Left kidney (tissue), 2 donors: Measurements from ENCODE around the gene NISCH. TPM values are rescaled to one million over a fixed set of nuclear protein-coding genes. Genes with fewer than 3 reads are reported as not detected.

Experiments
- DNase-seq: peaks from one replicate; pipeline ENCODE4 v3.0.0-alpha.2; 2013
- polyA plus RNA-seq: library from polyadenylated mRNA; unstranded; fragments of 120-200 nt; gene quantifications from one replicate; pipeline ENCODE4 v1.2.1, GENCODE V29; 2013; ENCODE audit not compliant: insufficient read length

NISCH gene
- polyA plus RNA-seq, 1 donor, result 130 TPM

GRCh38 chr3:52490035-52490938 lies 34.9 kb downstream of the NISCH start:
- DNase-seq, result no peak

DNA sequence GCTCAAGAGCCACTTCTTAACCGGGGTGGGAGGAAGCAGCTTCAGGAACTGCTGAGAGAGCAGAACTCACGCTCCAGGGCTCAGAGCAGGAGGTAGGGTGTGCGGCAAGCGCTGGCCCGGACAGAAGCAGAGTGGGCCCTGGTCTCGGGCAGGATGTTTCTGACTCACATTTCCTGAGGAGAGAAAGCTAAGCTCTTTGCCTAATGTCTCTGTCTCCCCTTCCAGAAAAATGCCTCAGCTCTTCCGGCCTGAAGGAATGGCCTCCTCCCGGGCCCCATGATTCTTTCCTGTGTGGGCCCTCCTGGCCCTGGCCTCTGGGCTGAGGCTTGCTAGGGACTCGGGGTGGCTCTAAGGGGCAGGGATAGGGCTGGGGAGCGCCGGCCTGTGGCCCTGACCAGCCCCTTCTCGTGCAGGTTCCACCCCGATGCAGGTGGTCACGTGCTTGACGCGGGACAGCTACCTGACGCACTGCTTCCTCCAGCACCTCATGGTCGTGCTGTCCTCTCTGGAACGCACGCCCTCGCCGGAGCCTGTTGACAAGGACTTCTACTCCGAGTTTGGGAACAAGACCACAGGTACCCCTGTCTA lies 35.6 kb downstream of the NISCH start:
- DNase-seq, result no peak

DNA sequence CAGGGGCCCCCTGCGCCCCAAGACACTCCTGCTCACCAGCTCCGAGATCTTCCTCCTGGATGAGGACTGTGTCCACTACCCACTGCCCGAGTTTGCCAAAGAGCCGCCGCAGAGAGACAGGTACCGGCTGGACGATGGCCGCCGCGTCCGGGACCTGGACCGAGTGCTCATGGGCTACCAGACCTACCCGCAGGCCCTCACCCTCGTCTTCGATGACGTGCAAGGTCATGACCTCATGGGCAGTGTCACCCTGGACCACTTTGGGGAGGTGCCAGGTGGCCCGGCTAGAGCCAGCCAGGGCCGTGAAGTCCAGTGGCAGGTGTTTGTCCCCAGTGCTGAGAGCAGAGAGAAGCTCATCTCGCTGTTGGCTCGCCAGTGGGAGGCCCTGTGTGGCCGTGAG lies 36.7 kb downstream of the NISCH start:
- DNase-seq, result no peak

DNA sequence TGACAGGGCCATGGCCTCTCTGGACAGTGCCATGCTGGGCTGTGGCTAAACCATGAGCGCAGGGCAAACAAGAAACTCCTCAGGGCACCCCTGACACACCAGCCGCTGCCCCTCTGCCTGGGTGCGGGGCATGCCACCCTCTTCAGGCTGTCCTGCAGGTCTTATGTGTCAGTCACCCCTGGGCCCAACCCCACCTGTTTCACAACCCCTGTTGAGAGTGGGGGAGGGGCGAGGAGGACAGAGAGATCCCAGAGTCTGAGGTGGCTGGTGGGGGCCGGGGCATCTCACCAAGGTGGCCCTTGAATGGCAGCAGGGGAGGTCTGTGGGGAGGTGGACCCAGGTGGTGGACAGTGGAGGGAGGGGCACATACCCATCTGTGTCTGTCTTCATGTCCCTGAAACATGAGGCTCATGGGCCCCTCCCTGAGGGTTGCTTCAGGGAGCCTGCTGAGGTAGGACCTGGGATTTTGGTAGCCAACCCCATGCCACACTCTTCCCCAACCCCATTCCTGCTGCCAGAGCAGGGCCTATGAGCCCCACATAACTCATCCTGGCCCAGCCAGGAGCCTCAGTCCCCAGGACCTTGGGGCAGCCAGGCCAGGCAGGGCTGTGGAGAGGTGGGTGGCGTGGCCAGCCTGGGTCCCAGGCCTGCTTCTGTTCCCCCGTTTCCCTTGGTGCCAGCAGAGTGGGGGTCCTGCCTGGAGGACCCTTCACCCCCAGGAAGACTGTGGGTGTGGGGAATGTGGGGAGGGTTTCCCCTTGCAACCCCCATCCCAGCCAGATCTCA lies 38.0 kb downstream of the NISCH start:
- DNase-seq, result no peak

GRCh38 chr3:52494445-52494844 lies 39.0 kb downstream of the NISCH start:
- no peak for DNase-seq

- no peak for DNase-seq
Measured at GRCh38 chr3:52494886-52495495, 39.6 kb downstream of the NISCH start, which contains the start of gene STAB1. Gene STAB1, plus strand, starts transcription at chr3:52495338. Its CDS starts 76 bp downstream, at chr3:52495414.

DNA sequence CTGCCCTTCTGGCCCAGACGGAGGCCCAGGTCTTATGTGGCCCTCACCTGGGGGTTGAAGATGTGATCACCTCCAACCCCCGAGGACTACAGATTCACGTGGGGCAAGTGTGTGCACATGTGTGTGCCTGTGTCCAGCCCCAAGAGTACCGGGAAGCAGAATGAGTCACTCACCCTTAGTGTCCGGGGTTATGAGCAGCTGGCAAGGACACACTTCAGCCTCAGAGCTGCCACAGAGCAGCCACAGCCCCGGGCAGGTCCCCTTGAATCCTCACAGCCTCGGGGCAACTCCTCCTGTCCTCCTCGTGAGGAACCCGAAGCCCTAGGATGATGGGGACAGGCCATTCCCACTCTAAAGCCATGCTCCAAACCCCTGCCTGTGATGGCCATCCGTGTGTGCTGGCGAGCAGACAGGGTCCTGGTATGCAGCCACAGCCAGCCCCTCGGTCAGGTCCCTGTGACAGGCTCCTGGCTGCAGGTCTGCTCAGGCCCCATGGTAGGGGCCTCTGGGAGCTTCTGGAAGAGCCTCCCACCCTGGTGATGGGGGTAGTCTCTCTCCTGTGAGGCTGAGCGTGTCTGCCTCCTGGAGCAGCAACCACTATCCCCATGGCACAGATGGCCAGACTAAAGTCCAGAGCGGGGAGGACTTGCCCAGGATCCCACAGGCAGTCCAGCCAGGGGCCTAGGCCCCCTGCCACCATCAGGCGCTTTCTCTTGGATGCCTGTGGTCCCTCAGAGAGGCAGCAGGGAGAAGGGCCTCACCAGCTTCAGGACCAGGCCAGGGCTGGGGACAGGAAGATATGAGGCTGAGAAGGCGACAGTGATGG lies 40.6 kb downstream of the NISCH start:
- no peak for DNase-seq

GRCh38 chr3:52498137-52499054 lies 43.0 kb downstream of the NISCH start:
- DNase-seq, result no peak

GRCh38 chr3:52501046-52501445 lies 45.6 kb downstream of the NISCH start:
- DNase-seq, result no peak

DNA sequence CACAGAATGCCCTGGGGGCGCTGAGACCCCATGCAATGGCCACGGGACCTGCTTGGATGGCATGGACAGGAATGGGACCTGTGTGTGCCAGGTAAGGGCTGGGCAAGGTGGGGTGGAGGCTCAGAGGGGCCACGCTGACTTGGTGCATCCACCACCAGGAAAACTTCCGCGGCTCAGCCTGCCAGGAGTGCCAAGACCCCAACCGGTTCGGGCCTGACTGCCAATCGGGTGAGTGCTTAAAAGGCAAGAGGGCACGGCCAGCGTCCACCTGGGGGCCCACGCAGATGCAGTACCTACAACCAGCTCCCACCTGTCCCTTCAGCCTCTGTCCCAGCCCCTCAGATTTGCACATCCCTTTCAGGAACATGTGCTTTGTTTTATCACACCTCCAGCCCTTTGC lies 46.6 kb downstream of the NISCH start:
- DNase-seq, result no peak

DNA sequence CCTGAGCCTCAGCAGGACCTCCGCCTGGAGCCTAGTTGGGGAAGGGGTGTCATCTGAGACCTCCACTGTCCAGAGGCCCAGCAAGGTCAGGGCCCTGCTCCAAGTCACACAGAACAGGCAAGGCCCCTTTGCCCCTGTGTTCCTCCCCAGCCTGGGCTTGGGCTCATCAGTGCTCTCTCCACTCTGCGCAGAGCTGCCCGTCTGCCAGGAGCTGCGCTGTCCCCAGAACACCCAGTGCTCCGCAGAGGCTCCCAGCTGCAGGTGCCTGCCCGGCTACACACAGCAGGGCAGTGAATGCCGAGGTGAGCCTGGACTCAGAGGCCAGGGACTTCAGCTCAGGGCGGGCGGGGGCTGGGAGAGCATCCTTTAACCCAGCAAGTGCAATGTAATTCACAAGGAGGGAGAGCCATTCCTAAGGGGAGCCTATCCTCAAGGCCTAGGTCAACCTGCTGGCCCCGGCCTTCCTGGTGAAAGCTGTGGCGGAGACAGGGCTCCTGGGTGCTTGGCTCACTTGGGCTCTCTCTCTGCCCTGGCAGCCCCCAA lies 47.5 kb downstream of the NISCH start:
- DNase-seq, result no peak

DNA sequence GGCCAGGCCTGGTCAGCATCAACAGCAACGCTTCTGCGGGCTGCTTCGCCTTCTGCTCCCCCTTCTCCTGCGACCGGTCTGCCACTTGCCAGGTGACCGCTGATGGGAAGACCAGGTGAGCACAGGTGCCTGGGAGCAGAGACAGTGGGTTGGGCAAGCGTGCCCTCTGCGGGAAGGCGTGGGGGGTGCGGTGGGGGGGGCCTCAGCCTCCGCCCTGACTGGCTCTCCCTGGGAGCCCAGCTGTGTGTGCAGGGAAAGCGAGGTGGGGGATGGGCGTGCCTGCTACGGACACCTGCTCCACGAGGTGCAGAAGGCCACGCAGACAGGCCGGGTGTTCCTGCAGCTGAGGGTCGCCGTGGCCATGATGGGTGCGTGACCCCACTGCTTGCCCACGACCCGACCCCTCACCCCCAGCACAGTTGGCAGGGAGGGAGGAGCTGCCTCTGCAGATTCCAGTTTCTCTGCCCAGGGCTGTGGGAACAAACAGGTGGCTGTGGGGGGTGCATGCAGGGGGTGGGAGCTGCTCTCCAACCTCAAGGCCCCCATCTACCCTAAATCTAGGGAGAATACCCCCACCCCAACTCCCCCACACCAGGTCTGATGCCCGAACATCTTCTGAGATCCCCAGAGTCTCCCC lies 48.5 kb downstream of the NISCH start:
- DNase-seq, result no peak

- no peak for DNase-seq
Measured at GRCh38 chr3:52504977-52505376, 49.6 kb downstream of the NISCH start.

- no peak for DNase-seq
Measured at GRCh38 chr3:52506266-52506966, 51.0 kb downstream of the NISCH start.

DNA sequence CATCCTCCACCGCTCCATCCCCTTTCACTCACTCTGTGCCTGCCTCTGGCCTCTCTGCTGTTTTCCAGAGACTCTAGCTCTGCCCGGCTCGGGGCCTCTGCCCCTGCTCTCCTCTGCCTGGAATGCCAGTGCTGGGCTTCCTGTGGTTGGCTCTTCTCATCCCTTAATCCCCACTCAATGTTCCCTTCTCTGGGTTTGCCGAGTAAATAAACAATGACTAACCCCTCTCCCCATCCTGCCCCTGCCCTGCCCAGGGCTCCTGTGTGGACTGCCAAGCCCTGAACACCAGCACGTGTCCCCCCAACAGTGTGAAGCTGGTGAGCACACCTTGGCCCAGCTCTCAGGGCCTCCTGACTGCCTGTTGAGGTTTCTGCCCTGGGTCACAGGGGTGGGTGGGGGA lies 52.0 kb downstream of the NISCH start:
- DNase-seq, result no peak

- DNase-seq, result no peak
Measured at GRCh38 chr3:52509753-52510328, 54.4 kb downstream of the NISCH start.

DNA sequence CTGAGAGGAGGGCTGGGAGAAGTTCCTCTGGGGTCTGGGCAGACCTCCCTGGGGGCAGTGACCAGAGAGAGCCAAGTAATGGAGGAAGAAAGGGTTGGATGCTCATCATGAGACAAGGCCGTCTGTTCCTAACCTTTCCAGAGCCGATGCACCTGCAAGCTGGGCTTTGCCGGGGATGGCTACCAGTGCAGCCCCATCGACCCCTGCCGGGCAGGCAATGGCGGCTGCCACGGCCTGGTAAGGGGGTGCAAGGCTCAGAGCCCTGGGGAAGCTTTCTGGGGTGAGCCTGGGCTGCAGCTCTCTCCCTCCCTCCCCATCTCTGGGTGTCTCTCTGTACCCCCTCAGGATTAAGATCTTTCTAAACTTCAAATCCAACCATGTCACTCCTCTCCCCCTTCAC lies 56.1 kb downstream of the NISCH start:
- no peak for DNase-seq

- DNase-seq, result no peak
Measured at GRCh38 chr3:52512105-52512504, 56.7 kb downstream of the NISCH start.
